K562 (cell line): ENCODE data around the gene MYO18A. TPM values are rescaled to one million over a fixed set of nuclear protein-coding genes. Genes with fewer than 3 reads are reported as not detected.

Experiments used
- ATF1 ChIP-seq, 2 experiments: fragments of 450-650 bp in 1 of 2; IDR thresholded peaks; 2 replicates each; pipeline ENCODE4 v1.6.1; 2016; ENCODE audit warnings: missing compliant biosample characterization in 1 of 2, missing genetic modification characterization in 1 of 2
- BRCA1 ChIP-seq, 2 experiments: fragments of 450-650 bp in 1 of 2; sonication (generic) in 1 of 2; formaldehyde crosslinking in 1 of 2; IDR thresholded peaks; 2 replicates each; pipeline versions ENCODE4 v1.5.0 to v1.6.1; 2017 to 2020; ENCODE audit warnings: mild to moderate bottlenecking in 1 of 2, missing genetic modification reagents in 1 of 2
- CBX1 ChIP-seq: sonication (generic); IDR thresholded peaks from 2 replicates; pipeline ENCODE4 v1.6.1; 2016; ENCODE audit warnings: antibody characterized with exemption, low read depth, mild to moderate bottlenecking
- GATAD2B ChIP-seq: fragments of 450-650 bp; IDR thresholded peaks from 2 replicates; pipeline ENCODE4 v1.6.1; 2017; ENCODE audit warnings: mild to moderate bottlenecking, borderline replicate concordance
- TEAD2 ChIP-seq: fragments of 450-650 bp; IDR thresholded peaks from 2 replicates; pipeline ENCODE4 v1.6.1; 2016; ENCODE audit warnings: missing genetic modification characterization, control low read depth, missing compliant biosample characterization
- ZBTB11 ChIP-seq, 3 experiments: fragments of 200-800 bp in 1 of 3; fragments of 250-450 bp in 1 of 3; fragments of 450-650 bp in 1 of 3; sonication (Bioruptor Pico) in 1 of 3; sonication (Bioruptor generic) in 1 of 3; formaldehyde crosslinking in 1 of 3; IDR thresholded peaks; 2 replicates each; pipeline versions ENCODE4 v1.6.1 to v1.8.0; 2016 to 2022; ENCODE audit warnings: mild to moderate bottlenecking in 2 of 3, missing genetic modification characterization in 2 of 3, missing compliant biosample characterization in 1 of 3, moderate library complexity in 1 of 3
- ZNF184 ChIP-seq: sonication (generic); formaldehyde crosslinking; IDR thresholded peaks from 2 replicates; pipeline ENCODE4 v1.5.0; 2020; ENCODE audit warnings: missing genetic modification reagents
- polyA plus RNA-seq, 8 experiments: library from polyadenylated mRNA; depleted of rRNA in 4 of 8; stranded (reverse) in 5 of 8; unstranded in 3 of 8; fragments of >200 nt; fragmentation: Nextera tagmentation in 2 of 8; fragmentation: Illumina TruSeq in 1 of 8; extraction: Ambion mirVana in 2 of 8; extraction: Trizol in 1 of 8; gene quantifications; 2 replicates each; pipeline versions ENCODE4 v1.2.1 to v1.2.3, GENCODE V29; 2011 to 2014; ENCODE audit warnings: inconsistent platforms in 1 of 8, missing spikeins in 1 of 8
- total RNA-seq, 7 experiments: library from RNA; depleted of rRNA in 6 of 7; stranded (reverse); fragments of >200 nt in 6 of 7; fragmentation: Illumina TruSeq in 2 of 7; extraction: Trizol in 2 of 7; gene quantifications; 2 replicates each; pipeline versions ENCODE4 v1.2.1 to v1.2.3, GENCODE V29; 2011 to 2021; ENCODE audit warnings: low replicate concordance in 1 of 7
- TF ChIP-seq, protein P1 (sequence below): fragments of 250-450 bp; sonication (Bioruptor Pico); IDR thresholded peaks from 2 replicates; pipeline ENCODE4 v1.8.0; 2021; ENCODE audit warnings: mild to moderate bottlenecking, moderate library complexity

The MYO18A gene
- total and polyA plus RNA-seq, 9 of the 15 experiments (the other 6 are each of a cell fraction or from before 2014, with no cell fraction given), result 2.5 to 65.4 (median 17.1) TPM

DNA sequence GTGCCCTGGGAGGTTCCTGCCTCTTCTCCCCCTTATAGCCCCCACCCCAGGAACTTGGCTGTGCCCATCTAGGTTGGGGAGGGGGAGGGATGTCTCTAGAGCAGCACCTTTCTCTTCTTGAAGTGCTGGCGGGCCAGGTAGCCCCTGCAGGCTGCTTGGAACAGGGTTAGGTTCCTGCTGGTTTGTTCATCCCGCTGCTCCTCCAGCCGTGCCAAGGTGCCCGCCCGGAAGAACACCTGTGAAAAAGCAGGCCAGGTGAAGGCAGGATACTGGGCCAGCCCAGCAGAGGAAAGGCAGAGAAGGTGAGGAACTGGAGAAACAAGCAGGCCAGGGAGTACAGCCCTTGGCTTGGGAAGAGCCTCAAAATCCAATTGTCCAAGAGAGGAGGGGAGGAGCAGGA, 80.7 kb downstream of the MYO18A start (continued):
- TF ChIP-seq ZBTB11 (CRISPR knock-in tag; IDR thresholded peaks at IDR 0.05) (no peak), ATF1 (CRISPR knock-in tag; IDR thresholded peaks at IDR 0.05) (no peak), ATF1 (tag; IDR thresholded peaks at IDR 0.05) (no peak), CBX1 (no peak), GATAD2B (no peak), BRCA1 (IDR thresholded peaks at IDR 0.05) (no peak), BRCA1 (CRISPR knock-in tag; IDR thresholded peaks at IDR 0.05) (no peak), TEAD2 (tag) (no peak), ZNF184 (CRISPR knock-in tag) (no peak)
- TF ChIP-seq, protein P1, sequence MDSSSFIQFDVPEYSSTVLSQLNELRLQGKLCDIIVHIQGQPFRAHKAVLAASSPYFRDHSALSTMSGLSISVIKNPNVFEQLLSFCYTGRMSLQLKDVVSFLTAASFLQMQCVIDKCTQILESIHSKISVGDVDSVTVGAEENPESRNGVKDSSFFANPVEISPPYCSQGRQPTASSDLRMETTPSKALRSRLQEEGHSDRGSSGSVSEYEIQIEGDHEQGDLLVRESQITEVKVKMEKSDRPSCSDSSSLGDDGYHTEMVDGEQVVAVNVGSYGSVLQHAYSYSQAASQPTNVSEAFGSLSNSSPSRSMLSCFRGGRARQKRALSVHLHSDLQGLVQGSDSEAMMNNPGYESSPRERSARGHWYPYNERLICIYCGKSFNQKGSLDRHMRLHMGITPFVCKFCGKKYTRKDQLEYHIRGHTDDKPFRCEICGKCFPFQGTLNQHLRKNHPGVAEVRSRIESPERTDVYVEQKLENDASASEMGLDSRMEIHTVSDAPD (CRISPR knock-in tag), result no peak
- TF ChIP-seq, all 486 proteins: peak for 0
